HepG2 (cell line): ENCODE measurements around the gene PRKCE. TPM values are rescaled to one million over a fixed set of nuclear protein-coding genes. Genes with fewer than 3 reads are reported as not detected.

Experiments used
- ARID4A ChIP-seq: sonication (generic); formaldehyde crosslinking; IDR thresholded peaks from 2 replicates; pipeline ENCODE4 v1.5.0; 2020; ENCODE audit warnings: mild to moderate bottlenecking, missing genetic modification reagents, borderline replicate concordance
- CBX5 ChIP-seq: sonication (generic); formaldehyde crosslinking; IDR thresholded peaks from 2 replicates; pipeline ENCODE4 v1.4.0; 2020; ENCODE audit warnings: missing genetic modification reagents, borderline replicate concordance
- KIAA2018 ChIP-seq: sonication (generic); formaldehyde crosslinking; IDR thresholded peaks from 2 replicates; pipeline ENCODE4 v1.5.0; 2020; ENCODE audit warnings: mild to moderate bottlenecking, missing genetic modification reagents, borderline replicate concordance
- MATR3 ChIP-seq: sonication (generic); formaldehyde crosslinking; IDR thresholded peaks from 2 replicates; pipeline ENCODE4 v1.4.0; 2020; ENCODE audit warnings: missing genetic modification reagents
- MXD3 ChIP-seq: IDR thresholded peaks from 2 replicates; pipeline ENCODE4 v1.6.1; 2016; ENCODE audit warnings: mild to moderate bottlenecking, missing biosample characterization, missing genetic modification reagents
- SP1 ChIP-seq, 2 experiments: fragments of 450-650 bp in 1 of 2; sonication (generic) in 1 of 2; formaldehyde crosslinking in 1 of 2; IDR thresholded peaks; 2 replicates each; pipeline versions ENCODE4 v1.4.0 to v1.6.1; 2016 to 2020; ENCODE audit warnings: missing genetic modification reagents in 1 of 2
- TGIF2 ChIP-seq: IDR thresholded peaks from 2 replicates; pipeline ENCODE4 v1.6.1; 2016; ENCODE audit warnings: control low read depth, missing compliant biosample characterization
- polyA plus RNA-seq, 8 experiments: library from polyadenylated mRNA; depleted of rRNA in 3 of 8; stranded (reverse) in 7 of 8; unstranded in 1 of 8; fragments of >200 nt; fragmentation: Illumina TruSeq in 4 of 8; extraction: Trizol in 4 of 8; gene quantifications; 2 replicates each; pipeline versions ENCODE4 v1.2.1 to v1.2.3, GENCODE V29; 2011 to 2016; ENCODE audit warnings: low read depth in 4 of 8, missing spikeins in 1 of 8, mixed read lengths in 1 of 8; ENCODE audit not compliant: insufficient read depth in 1 of 8
- total RNA-seq, 5 experiments: library from RNA; depleted of rRNA; stranded (reverse); fragments of >200 nt; fragmentation: Illumina TruSeq; extraction: Trizol; gene quantifications; 2 replicates each; pipeline ENCODE4 v1.2.3, GENCODE V29; 2016; ENCODE audit warnings: low read depth in 1 of 5

The PRKCE gene
- total and polyA plus RNA-seq, 2 of the 13 experiments (the other 11 are each of a cell fraction or from before 2014, with no cell fraction given) = 1.0 to 3.9 TPM

- TF ChIP-seq KIAA2018 (no peak), SP1 (IDR thresholded peaks at IDR 0.05) (no peak), SP1 (CRISPR knock-in tag; IDR thresholded peaks at IDR 0.05) (no peak), CBX5 (CRISPR knock-in tag) (no peak), ARID4A (CRISPR knock-in tag) (no peak), MATR3 (no peak), MXD3 (CRISPR knock-in tag) (no peak), TGIF2 (CRISPR knock-in tag) (no peak)
Observed at GRCh38 chr2:45814488-45814887, 163.0 kb downstream of the PRKCE start (continued).
